NOMO-1 treated with dmso at 0.1 percent for 144 hours (cell line): Measurements from ENCODE around the gene FAM162B.
"Not testable (repeated sequence)": the region's sequence is repeated elsewhere in the genome, so short reads cannot be mapped to it uniquely, and the experiment has no call there.

Source experiments
- DNase-seq: peaks from one replicate; lab custom pipeline; 2025; ENCODE audit not compliant: unreplicated experiment; lab: John Stamatoyannopoulos, UW

FAM162B gene

DNA sequence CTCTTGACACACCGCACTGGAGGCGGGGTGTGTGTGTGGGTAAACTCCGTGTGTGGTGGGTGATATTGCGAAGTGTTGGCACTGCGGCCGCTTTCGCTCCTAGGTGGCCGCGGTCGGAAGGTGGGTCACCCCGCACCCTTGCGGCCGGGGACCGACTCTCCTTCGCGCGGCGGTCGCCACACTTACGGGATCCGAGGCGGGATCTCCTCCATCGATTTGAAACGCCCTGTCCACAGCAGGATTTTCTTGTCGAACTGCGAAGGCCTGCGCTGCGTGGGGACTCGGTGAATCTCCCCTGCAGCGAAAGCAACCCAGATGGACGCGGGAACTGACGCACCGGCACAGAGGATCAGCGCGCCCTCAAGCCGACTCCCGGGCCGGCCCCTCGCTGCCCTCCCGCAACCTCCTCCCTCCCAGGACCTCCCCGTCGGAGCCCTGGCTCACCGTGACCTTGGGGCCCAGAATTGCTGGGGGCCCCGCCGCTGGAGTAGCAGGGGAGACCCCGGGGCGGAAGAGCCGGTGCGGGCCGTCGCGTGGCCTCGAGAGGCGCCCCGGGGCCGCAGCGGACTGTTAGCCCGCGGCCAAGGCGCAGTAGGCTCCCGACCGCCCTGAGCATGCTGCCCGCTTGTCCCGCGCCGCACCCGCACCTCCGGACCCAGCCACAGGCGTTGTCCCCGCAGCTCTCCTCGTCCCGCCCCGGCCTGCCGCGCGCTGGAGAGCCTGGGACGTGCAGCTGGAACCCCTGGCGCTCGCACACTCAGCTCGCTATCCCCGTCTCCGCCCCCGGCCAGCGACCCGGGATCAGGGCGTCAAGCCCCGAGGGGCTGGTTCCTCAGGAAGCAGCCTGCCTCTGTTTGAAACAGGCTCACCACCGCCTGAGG lies at the start of gene FAM162B:
TSS of gene FAM162B (minus strand) at position 759 of the 881 bp plus-strand sequence. CDS start at position 616, 143 bp downstream.
- DNase-seq = no peak

DNA sequence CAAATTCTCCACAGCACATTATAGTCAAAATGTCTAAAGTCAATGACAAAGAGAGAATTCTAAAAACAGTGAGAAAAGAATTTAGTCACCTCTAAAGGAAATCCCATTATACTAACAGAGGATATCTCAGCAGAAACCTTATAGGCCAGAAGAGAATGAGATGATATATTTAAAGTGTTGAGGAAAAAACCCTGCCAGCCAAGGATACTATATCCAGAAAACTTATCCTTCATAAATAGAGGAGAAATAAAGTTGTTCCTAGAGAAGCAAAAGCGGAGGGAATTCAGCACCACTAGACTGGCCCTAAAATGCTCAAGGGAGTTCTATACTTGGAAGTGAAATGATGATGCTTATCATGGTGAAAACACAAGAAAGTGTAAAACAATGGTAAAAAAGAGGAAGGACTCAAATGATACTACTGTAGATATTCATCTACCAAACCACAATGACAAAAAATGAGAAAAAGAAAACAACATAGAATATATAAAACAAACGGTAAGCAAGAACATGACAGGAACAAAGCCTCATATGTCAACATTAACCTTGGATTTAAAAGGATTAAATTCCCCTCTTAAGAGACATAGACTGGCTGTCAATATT lies 46.6 kb upstream of the FAM162B start:
- no peak for DNase-seq

DNA sequence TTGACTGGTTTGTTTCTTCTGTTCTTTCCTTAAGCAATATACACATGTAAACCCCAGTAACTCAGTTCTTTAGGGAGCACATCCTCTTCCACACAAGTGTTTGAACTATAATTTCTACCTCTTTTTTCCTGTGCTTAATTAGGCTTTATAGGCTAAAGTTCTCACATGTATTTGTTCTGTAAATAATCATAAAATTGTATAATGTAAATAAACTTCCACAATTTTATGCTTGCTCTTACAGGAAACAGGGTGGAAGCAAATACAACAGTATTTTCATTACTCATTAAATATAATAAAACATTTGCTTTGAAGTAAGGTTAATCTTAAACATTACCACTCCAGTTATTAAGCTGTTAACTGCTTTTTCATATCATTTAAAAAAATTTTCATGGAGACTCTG lies 36.5 kb upstream of the FAM162B start:
- DNase-seq = no peak

DNA sequence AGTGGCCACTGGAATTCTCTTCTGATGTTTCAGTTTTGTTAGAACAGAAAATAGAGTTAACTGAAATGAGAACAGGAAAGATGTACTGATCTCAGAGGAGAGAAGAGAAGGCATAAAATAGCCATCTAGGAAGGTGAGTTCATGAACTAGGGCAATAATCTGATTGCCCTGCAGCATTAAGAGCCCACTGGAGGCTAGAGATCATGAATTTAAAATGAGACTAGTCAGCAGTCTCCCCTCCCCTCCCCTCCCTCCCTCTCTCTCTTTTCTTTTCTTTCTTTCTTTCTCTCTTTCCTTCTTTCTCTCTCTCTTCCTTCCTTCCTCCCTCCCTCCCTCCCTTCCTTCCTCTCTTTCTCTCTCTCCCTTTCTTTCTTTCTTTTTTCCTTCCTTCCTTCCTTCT lies 34.4 kb upstream of the FAM162B start:
- no peak for DNase-seq

DNA sequence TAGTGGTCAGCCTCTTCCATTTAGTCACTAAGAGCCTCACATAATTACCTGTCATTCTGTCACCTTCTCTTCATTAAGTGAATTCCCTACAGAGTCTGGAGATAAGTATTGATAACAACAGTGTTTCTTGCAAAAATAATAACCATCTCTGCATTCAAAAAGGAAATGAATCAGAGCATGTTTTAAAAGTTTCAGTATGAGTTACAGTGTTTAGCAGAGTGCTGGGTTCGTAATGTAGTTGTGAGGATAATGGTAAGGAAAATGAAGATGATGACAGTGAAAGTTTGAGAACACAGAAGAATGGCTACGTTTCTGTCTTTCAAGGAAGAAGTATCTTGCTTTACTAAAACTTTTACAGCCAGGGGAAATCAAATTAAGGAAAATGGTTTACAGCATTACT lies 32.1 kb upstream of the FAM162B start:
- DNase-seq = no peak

DNA sequence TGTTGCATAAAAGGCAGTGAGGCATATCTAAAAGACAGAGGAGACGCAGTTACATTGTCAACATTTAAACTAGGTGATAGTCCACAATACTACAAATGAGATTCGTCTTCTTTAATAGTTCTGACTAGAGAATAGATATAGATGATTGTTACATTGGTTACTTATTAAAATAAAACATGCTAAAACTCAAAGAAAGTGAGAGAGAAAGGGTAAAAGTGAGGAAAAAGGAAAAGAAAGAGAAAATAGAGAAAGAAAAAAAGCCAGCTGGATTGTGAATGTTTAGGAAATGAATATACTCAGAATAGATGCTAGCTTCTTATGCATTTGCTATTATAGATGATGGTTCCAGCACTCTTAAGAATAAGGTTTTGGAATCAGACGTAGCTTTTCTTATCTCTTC lies 27.7 kb upstream of the FAM162B start:
- DNase-seq = no peak

DNA sequence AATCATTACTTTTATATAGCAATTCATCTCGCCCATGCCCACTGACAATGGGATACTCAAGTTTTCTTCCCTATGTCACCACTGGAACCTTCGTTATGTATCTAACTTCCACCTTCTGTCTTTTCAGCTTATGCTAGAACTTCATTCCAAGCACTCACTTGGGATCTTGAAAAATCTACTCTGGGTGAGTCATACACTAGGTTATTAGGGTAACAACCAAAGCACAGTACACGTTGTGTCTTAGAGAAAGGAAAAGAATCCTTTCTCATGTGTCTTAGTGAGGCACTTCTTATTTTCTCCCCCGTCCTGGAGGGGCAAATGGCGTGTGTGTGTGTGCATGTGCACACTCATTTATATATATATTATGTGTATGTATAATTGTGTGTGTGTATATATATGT lies 18.3 kb upstream of the FAM162B start:
- no peak for DNase-seq

DNA sequence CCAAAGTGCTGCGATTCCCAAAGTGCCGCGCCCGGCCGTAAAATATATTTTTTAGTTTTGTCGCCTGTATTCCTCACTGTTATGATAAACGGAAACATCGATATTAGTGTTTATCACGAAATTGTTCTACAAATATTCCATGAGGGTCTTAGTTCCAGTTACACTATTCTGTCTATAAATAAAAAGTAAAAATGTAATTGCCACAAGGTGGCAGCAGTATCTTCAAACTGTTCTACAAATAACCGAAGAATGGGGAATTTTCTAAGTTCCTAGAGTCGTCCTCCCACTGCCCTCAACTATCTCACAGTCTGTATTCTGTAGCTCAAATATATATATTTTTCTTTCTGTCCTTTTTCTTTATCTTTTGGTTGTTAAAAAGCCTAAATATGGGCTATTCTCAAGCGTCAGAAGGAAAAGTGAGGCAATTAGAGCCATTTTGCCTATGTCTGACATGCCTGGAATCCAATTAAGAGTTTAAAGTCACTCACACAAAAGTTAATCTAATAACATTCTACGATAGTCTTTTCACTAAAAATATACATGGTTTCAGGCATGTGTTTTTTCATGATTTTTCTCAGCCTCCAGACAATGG lies 14.2 kb upstream of the FAM162B start:
- DNase-seq = no peak

DNA sequence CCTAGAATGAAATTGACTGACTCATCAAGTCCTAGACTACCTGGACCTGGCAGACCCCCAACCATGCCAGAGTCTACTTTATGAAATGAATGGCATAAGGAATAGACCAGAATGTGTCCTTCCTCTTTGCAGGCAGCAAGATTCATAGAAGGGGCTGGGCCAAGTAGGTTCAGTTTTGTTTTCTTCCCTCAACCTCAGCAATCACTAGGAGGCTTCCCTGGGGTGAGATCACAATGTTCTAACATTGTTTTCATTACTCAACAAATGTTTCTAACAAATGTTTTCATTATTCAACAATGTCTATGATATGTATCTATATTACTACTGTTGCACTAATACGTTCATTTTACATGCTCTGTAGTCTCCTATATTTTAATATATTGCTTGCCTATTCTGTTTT lies 8.4 kb upstream of the FAM162B start:
- DNase-seq = no peak

DNA sequence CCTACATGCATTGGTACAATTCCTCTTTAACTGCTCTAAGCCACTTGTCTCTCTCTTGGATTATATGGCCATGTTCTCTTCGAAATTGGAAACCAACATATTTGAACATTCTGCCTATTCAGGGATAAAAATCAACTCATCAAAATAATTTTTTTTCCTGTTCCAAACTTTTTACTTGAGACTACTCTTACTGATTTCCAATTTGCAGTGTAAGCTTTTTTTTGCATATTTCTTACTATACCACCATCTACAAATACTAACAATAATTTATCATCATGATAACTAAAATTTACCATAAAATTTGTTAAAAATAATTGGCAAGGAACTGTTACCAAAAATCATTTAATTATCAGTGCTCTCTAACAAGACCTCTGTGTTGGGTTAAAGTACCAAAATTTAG lies 6.9 kb upstream of the FAM162B start:
- DNase-seq = no peak

DNA sequence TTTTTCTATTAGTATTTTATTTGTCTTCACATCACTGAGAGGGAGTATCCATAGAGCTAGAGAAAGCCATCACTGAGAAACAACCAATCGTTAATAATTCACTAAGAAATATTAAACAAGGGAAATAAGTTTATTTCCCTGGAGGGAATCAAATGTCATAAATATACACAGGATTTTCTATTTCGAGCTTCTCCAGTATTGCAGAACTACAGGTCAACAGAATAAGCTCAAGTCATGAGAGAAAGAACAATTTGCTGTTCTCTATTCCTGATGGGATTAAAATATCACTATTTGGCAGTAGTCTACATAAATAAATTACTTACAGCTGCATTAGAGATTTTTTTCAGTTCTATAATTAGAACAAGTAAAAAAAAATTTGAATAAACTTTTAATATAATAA lies 2.2 kb upstream of the FAM162B start:
- no peak for DNase-seq

DNA sequence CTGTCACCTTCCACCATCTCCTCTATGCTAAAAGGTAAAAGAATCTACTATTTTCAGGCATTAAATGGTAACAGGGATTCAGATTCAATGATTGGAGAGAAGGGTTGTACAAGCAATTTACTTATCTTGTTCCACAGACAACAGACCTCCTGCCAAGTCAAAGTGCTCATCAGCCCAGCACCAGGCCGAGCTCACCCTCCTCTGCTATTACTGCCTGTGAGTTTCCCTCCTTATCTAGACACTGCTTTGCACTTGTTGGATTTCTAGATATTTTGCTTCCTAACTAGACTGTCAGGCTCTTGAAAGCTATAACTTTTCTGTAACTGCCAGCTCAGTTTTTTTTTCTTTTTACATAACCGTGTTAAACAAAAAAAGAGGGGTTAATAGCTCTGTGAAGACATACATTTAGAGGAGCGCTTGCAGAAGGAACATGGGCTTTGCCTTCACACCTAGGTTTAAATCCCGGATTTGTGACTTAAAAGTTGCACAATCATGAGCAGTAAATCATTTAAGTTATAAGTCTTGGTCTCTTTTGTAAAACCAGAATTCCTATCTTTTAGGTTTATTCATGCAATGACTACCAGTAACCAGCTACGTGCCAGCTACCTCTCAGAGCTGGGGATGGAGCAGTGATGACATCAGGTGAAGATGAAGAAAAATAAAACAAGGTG lies 1.1 kb upstream of the FAM162B start:
- no peak for DNase-seq

DNA sequence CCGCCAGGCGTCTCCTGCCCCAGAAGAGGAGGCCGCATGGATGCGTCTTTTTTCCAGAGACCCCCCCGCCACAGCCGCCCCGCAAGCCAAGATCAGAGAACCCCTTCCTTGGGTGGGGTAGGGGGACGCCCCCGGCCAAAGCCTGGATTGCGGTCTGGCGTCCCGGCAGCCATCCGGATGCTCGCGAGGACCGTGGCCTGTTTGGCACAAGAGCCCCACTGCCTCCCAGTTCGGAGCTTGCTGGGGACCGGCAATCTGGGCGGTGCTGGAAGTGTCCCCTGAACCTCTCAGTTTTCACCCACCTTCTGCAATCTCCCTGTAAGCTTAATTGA lies 924 bp downstream of the FAM162B start:
- no peak for DNase-seq

DNA sequence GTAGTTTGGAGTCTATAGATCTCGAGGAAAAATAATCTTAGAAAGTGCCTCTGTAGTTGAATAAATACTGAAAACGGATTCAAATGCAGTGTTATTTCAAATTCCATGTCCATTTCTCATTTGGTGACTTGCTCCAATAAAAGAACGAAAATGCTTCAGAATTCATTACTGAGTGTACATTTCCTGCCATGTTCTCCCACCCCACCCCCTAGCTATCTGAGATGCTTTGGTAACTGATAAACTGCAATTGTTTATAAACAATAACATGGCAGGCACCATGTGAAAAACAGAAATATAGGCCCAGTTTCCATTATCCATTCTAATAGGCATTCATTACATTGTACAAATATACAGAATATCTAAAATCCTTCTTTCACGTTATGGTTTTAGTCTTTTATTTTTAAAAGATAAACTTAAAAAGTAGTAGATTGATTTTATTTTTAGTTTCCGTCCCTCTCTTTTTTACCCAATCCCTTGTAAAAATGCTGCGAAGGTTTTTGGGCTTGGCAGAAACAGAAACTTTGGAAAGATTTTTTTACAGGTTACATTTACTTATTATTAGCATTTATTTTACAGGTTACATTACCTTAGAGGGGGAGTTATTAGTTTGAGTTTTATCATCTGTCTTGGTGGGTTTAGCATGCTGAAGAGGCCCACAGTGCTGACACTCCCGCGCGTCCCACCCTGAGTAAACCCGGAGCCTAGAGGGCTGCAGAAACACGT lies 1.5 kb downstream of the FAM162B start:
- DNase-seq = no peak

DNA sequence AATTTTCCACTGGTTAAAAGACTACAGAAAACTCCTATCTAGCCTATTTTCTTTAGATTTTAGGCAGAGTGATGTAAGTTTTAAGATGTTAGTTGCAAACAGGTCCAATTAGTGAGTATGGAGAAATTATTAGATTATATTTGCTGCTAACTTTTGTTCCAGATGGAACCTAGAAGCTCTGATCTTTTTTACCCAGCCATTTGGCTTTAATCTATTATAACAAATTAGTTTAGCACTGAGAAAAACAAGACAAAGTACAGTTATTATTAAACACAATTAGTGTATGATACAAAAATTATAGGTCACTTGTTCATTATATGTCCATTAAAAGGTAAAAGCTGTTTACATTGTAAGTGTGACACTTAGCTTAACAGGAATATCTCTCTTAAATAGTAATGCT lies 2.5 kb downstream of the FAM162B start:
- DNase-seq = no peak

DNA sequence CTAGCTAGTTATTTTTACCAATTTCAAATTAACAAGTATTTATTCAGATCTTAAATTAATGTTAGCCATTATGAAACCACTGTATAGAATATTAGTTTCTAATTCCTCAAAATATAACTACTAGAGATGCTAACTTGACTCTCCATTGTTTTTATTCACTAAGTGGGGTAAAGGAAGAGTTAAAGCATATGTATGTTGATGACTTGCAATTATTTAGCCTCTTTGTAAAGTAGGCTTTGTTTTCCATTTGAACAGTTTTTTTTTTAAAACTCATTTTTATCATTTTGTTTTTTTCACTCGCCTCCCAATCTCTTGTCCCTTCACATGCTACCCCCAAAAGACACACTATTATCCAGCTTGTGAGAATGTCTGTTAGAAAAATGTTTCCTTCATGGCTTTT lies 3.3 kb downstream of the FAM162B start:
- DNase-seq = no peak

DNA sequence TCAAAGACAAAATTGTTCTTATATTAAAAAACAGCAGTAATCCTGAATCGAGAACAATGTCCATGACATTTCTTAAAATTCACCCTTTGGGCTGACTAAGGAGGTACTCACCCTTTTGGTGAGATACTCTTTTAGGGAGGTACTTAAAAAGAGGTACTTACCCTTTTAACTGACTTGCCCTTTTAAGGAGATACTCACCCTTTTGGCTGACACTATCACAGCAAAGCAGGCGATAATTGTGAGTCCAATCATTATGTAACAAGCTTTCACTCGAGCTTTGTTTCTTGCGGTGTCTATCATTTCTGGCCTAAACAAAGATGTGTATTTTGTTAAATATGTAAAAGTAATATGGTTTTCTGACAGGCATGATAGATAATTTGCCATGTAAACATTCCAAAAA lies 3.7 kb downstream of the FAM162B start:
- no peak for DNase-seq

DNA sequence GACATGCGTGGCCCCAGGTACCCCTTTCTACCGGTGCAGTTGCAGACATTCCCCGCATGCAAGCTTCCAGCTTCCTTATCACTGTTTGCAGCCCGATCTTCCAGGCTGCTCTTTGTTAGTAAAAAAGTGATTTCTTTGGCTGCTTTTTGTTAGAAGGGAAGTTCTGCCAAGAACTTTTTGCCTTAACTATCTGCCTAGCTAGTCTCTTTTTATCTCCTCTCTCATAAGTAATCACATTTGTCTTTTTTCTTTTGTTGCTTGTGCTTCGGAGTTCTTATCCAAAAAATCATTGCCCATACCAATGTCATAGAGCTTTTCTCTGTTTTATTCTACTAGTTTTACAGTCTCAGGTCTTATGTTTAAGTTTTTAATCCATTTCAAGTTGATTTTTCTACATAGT lies 20.3 kb downstream of the FAM162B start:
- DNase-seq = no peak

DNA sequence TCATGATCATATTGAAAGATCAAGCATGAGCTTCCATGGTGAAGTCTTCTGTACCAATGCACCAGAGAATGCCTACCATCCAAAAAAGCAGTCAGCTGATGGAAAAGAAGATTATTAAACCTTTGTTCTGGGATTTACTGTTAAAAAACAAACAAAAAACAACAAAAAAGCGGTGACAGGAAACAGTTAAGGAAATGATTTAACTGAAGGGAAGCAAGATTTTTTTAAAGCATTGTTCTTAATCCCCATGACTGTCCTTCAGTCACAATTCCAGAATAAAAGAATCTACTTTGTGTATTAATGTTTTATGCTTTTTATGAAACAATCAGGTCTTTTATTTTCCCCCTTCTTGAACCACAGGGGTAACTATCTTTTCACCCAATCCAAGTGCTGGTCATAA lies 23.9 kb downstream of the FAM162B start:
- DNase-seq = no peak

DNA sequence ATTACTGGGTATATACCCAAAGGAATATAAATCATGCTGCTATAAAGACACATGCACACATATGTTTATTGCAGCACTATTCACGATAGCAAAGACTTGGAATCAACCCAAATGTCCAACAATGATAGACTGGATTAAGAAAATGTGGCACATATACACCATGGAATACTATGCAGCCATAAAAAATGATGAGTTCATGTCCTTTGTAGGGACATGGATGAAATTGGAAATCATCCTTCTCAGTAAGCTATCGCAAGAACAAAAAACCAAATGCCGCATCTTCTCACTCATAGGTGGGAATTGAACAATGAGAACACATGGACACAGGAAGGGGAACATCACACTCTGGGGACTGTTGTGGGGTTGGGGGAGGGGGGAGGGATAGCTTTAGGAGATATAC lies 25.0 kb downstream of the FAM162B start:
- DNase-seq = not testable (repeated sequence)

DNA sequence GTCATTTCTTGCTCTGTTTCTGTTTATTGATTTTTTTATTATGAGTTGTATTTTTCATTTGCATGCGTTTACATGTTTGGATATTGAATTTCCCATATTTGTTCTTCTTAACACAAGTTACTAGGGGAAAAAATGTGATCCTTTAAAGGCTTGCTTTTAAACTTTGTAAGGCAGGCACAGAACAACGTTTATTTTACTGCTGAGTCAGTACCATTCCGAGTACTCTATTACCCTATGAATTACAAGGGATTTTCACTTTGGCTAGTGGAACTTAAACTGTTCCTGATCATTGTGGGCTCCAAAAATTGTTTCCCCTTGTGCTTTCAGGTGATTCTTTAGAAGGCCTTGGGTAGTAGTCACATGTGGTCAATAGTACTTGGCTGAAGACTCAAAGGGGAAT lies 28.5 kb downstream of the FAM162B start:
- DNase-seq = no peak
